ENCODE measurements around the gene NEMP2. TPM values are rescaled to one million over a fixed set of nuclear protein-coding genes. Genes with fewer than 3 reads are reported as not detected.

NEMP2 gene
- total RNA-seq, 1 experiment from 2014 or later: 46.0 TPM

DNA sequence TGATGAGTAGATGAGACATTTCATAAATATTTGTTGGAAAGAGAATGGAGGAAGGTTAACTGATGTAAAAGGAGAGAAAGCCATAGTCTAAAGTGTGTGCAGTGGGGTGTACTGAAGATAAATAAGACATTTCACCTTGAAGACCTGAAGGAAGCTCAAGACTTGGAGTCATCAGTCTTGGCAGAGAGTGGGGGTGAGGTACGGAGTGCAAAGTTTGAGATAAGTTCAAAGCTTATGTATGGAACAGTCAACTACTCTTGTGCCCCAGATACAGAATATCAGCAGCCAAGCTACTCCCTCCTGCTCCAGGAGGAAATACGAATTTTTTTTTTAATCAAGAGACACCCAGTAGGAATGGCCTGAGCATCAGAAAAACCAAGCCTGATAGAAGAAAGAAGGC is 30.3 kb upstream of the NEMP2 start:
- Mint-ChIP-seq H3K4me1 (ENCODE audit: insufficient read depth, unreplicated experiment) (peaks cover 15% of the 10 kb centered on the region), H3K36me3 (ENCODE audit: insufficient read depth, unreplicated experiment) (no peaks in the 10 kb centered on the region), H3K9me3 (ENCODE audit: unreplicated experiment) (peaks cover 19% of the 10 kb centered on the region), H3K27ac (ENCODE audit: low read depth, unreplicated experiment) (no peak overlapping the region), H3K4me3 (ENCODE audit: unreplicated experiment) (peak overlapping the region; percentile 30), H3K27me3 (ENCODE audit: insufficient read depth, unreplicated experiment) (no peaks in the 10 kb centered on the region)
- BruUV-seq (replicated peaks): no TSS peak
- ChIA-PET POLR2A (interaction anchor here (0.6 to 18.0 kb wide), 4 partner anchors 9 to 64 kb away, joined by 3 to 227 read pairs (median 4); no protein-coding TSS in a partner anchor), CTCF (interaction anchor here (0.5 to 1.3 kb wide), 3 partner anchors 10 to 182 kb away, joined by 3 to 4 read pairs (median 3); no protein-coding TSS in a partner anchor)
- intact Hi-C loops (cut with micrococcal nuclease): no loop called here
- DNase-seq (ENCODE audit: unreplicated experiment): no peak
- TF ChIP-seq, protein P1, sequence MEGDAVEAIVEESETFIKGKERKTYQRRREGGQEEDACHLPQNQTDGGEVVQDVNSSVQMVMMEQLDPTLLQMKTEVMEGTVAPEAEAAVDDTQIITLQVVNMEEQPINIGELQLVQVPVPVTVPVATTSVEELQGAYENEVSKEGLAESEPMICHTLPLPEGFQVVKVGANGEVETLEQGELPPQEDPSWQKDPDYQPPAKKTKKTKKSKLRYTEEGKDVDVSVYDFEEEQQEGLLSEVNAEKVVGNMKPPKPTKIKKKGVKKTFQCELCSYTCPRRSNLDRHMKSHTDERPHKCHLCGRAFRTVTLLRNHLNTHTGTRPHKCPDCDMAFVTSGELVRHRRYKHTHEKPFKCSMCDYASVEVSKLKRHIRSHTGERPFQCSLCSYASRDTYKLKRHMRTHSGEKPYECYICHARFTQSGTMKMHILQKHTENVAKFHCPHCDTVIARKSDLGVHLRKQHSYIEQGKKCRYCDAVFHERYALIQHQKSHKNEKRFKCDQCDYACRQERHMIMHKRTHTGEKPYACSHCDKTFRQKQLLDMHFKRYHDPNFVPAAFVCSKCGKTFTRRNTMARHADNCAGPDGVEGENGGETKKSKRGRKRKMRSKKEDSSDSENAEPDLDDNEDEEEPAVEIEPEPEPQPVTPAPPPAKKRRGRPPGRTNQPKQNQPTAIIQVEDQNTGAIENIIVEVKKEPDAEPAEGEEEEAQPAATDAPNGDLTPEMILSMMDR (IDR thresholded peaks at IDR 0.05; ENCODE audit: unreplicated experiment): no peak

DNA sequence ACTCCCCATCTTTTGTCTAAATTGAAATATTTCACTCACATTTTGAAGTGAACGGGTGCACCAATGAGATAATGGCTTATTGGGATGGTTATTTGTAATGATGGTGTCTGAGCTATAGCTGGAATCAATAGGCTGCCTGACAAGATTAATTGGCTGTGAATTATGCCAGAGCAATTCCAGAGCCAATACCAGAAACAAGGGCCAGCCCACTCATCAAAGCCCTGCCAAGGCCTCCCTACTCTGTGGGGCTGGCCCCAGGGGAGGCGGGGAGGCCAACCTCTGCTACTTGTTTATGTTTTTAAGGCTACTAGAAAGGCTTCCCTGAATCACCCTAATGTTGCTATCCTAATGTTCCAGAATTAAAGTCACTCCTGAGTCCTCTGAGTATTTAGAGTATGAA is 29.1 kb upstream of the NEMP2 start:
- H3K4me3 Mint-ChIP-seq (ENCODE audit: unreplicated experiment): no peak overlapping the region
- ChIA-PET CTCF (no interaction called here), POLR2A (interaction anchor here (0.7 to 18.0 kb wide), 3 partner anchors 10 to 26 kb away, joined by 3 to 227 read pairs (median 6); no protein-coding TSS in a partner anchor)
- H3K27ac Mint-ChIP-seq (ENCODE audit: low read depth, unreplicated experiment): no peak overlapping the region
- peaks cover 15% of the 10 kb centered on the region for H3K4me1 Mint-ChIP-seq (ENCODE audit: insufficient read depth, unreplicated experiment)
- no TSS peak for BruUV-seq (replicated peaks)
- intact Hi-C loops (cut with micrococcal nuclease): no loop called here
- TF ChIP-seq, protein P1 (IDR thresholded peaks at IDR 0.05; ENCODE audit: unreplicated experiment): no peak
- no peaks in the 10 kb centered on the region for H3K27me3 Mint-ChIP-seq (ENCODE audit: insufficient read depth, unreplicated experiment)
- peaks cover 19% of the 10 kb centered on the region for H3K9me3 Mint-ChIP-seq (ENCODE audit: unreplicated experiment)
- no peak for DNase-seq (ENCODE audit: unreplicated experiment)
- no peaks in the 10 kb centered on the region for H3K36me3 Mint-ChIP-seq (ENCODE audit: insufficient read depth, unreplicated experiment)

- H3K27ac Mint-ChIP-seq (ENCODE audit: low read depth, unreplicated experiment): no peak overlapping the region
- H3K27me3 Mint-ChIP-seq (ENCODE audit: insufficient read depth, unreplicated experiment): no peaks in the 10 kb centered on the region
- H3K4me1 Mint-ChIP-seq (ENCODE audit: insufficient read depth, unreplicated experiment): peaks cover 15% of the 10 kb centered on the region
- no TSS peak for BruUV-seq (replicated peaks)
- H3K9me3 Mint-ChIP-seq (ENCODE audit: unreplicated experiment): peaks cover 18% of the 10 kb centered on the region
- ChIA-PET POLR2A (interaction anchor here (0.7 to 18.0 kb wide), 7 partner anchors 8 to 85 kb away, joined by 3 to 227 read pairs (median 3); no protein-coding TSS in a partner anchor), CTCF (interaction anchor here (0.9 to 1.6 kb wide), 2 partner anchors 8 to 13 kb away, joined by 3 to 5 read pairs; no protein-coding TSS in a partner anchor)
- TF ChIP-seq, protein P1 (IDR thresholded peaks at IDR 0.05; ENCODE audit: unreplicated experiment): no peak
- intact Hi-C loops (cut with micrococcal nuclease): no loop called here
- DNase-seq (ENCODE audit: unreplicated experiment): no peak
- no peak overlapping the region for H3K4me3 Mint-ChIP-seq (ENCODE audit: unreplicated experiment)
- no peaks in the 10 kb centered on the region for H3K36me3 Mint-ChIP-seq (ENCODE audit: insufficient read depth, unreplicated experiment)
Measured at GRCh38 chr2:190563109-190563508, 28.6 kb upstream of the NEMP2 start.

DNA sequence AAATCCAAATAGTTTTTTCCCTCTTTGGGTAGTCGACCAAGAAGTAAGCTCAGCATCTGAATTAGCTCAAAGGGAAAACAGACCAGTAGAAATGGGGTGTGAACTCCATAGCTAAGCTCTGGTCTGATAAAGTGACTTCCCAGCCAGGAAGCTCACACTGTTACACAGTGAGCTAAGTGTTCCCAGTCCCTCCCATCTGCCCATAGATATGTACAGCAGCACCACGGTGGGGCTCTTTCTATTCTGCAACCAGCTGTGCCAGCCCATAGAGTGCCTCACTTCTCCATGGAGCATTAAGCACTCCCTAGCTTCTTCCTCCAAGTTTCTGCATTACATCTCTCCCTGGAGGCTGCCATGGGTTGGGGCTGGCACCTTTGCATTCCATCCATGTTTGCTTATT is 27.6 kb upstream of the NEMP2 start:
- CTCF ChIA-PET: interaction anchor here (1.0 to 1.6 kb wide), 4 partner anchors 9 to 13 kb away, joined by 3 to 5 read pairs (median 4); no protein-coding TSS in a partner anchor
- Mint-ChIP-seq H3K27ac (ENCODE audit: low read depth, unreplicated experiment) (no peak overlapping the region), H3K4me1 (ENCODE audit: insufficient read depth, unreplicated experiment) (peaks cover 15% of the 10 kb centered on the region), H3K27me3 (ENCODE audit: insufficient read depth, unreplicated experiment) (no peaks in the 10 kb centered on the region), H3K36me3 (ENCODE audit: insufficient read depth, unreplicated experiment) (peaks cover 7% of the 10 kb centered on the region), H3K4me3 (ENCODE audit: unreplicated experiment) (no peak overlapping the region), H3K9me3 (ENCODE audit: unreplicated experiment) (peaks cover 11% of the 10 kb centered on the region)
- no TSS peak for BruUV-seq (replicated peaks)
- intact Hi-C loops (cut with micrococcal nuclease): no loop called here
- POLR2A ChIA-PET: interaction anchor here (0.9 to 18.0 kb wide), 6 partner anchors 8 to 86 kb away, joined by 3 to 227 read pairs (median 5); no protein-coding TSS in a partner anchor
- DNase-seq (ENCODE audit: unreplicated experiment): no peak
- TF ChIP-seq, protein P1 (IDR thresholded peaks at IDR 0.05; ENCODE audit: unreplicated experiment): no peak
